ACC112 (cell line): ENCODE data around the gene TRPM2.

Experiments used
- H2AFZ ChIP-seq: fragments of 200-600 bp; sonication (generic); one replicate; pipeline ENCODE4 v1.6.0; 2017; ENCODE audit warnings: antibody characterized with exemption, low read length; ENCODE audit not compliant: unreplicated experiment
- H3K27ac ChIP-seq: fragments of 200-600 bp; sonication (generic); 2 replicates; pipeline ENCODE4 v1.5.1; 2014; ENCODE audit warnings: low read depth, mild to moderate bottlenecking, antibody characterized with exemption, low read length, moderate library complexity
- H3K27me3 ChIP-seq: fragments of 200-600 bp; sonication (generic); 2 replicates; pipeline ENCODE4 v1.6.1; 2014; ENCODE audit warnings: mild to moderate bottlenecking, antibody characterized with exemption, low read length, moderate library complexity, mixed read lengths; ENCODE audit not compliant: insufficient read depth
- H3K36me3 ChIP-seq: fragments of 200-600 bp; sonication (generic); 2 replicates; pipeline ENCODE4 v1.6.1; 2016; ENCODE audit warnings: mild to moderate bottlenecking, antibody characterized with exemption, low read length, moderate library complexity, mixed read lengths; ENCODE audit not compliant: insufficient read depth
- H3K4me1 ChIP-seq: fragments of 200-600 bp; sonication (generic); one replicate; pipeline ENCODE4 v1.6.1; 2016; ENCODE audit warnings: low read length, mixed read lengths; ENCODE audit not compliant: insufficient read depth, unreplicated experiment, control insufficient read depth
- H3K4me3 ChIP-seq: fragments of 200-600 bp; sonication (generic); 2 replicates; pipeline ENCODE4 v1.5.1; 2014; ENCODE audit warnings: mild to moderate bottlenecking, low read depth, low read length
- H3K79me2 ChIP-seq: fragments of 200-600 bp; sonication (generic); one replicate; pipeline ENCODE4 v1.6.0; 2016; ENCODE audit warnings: low read length; ENCODE audit not compliant: control insufficient read depth, unreplicated experiment, insufficient read depth

TRPM2 gene

GRCh38 chr21:44370027-44370735 is 16.8 kb downstream of the TRPM2 start:
- no peak overlapping the region for H3K27ac ChIP-seq
- no peaks in the 10 kb centered on the region for H3K36me3 ChIP-seq
- H3K79me2 ChIP-seq, result no peaks in the 10 kb centered on the region
- no peaks in the 10 kb centered on the region for H3K4me1 ChIP-seq
- H2AFZ ChIP-seq, result no peak overlapping the region
- no peak overlapping the region for H3K4me3 ChIP-seq
- 0 out of 2 replicates have a peak, but pooled peaks cover 6% of the 10 kb centered on the region for H3K27me3 ChIP-seq

- Histone ChIP-seq H3K27ac (no peak overlapping the region), H3K4me3 (no peak overlapping the region), H3K79me2 (no peaks in the 10 kb centered on the region), H3K27me3 (0 out of 2 replicates have a peak, but pooled peaks cover 6% of the 10 kb centered on the region), H3K4me1 (no peaks in the 10 kb centered on the region), H2AFZ (no peak overlapping the region), H3K36me3 (no peaks in the 10 kb centered on the region)
Measured at GRCh38 chr21:44370786-44371410, 17.5 kb downstream of the TRPM2 start.

GRCh38 chr21:44371596-44371995 is 18.2 kb downstream of the TRPM2 start:
- H3K36me3 ChIP-seq, result no peaks in the 10 kb centered on the region
- H3K4me3 ChIP-seq, result no peak overlapping the region
- H3K27ac ChIP-seq, result no peak overlapping the region
- no peaks in the 10 kb centered on the region for H3K4me1 ChIP-seq
- H2AFZ ChIP-seq, result no peak overlapping the region
- no peaks in the 10 kb centered on the region for H3K79me2 ChIP-seq
- H3K27me3 ChIP-seq, result 0 out of 2 replicates have a peak, but pooled peaks cover 9% of the 10 kb centered on the region

DNA sequence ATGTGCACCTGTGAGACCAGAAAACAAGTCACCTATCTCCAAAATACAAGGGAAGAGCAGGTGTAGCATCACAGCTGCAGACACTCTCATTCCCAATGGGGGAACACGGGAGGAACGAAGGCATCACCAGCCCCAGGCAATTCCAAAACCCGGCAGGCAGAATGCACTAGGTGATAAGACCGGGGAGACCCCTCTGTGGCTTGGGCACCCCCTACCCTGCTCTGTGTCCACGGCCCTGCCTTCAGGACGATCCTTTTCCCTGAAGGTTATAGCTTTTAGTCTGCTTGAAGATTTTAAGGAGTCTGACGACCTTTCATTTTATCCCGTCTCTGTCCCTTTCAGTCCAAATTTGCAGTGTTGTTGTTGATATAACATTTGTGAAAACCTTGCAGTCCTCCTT is 19.2 kb downstream of the TRPM2 start:
- no peak overlapping the region for H3K4me3 ChIP-seq
- H3K36me3 ChIP-seq, result no peaks in the 10 kb centered on the region
- H3K27ac ChIP-seq, result no peak overlapping the region
- H3K4me1 ChIP-seq, result no peaks in the 10 kb centered on the region
- peaks cover 11% of the 10 kb centered on the region for H3K27me3 ChIP-seq
- H3K79me2 ChIP-seq, result no peaks in the 10 kb centered on the region
- H2AFZ ChIP-seq, result no peak overlapping the region

DNA sequence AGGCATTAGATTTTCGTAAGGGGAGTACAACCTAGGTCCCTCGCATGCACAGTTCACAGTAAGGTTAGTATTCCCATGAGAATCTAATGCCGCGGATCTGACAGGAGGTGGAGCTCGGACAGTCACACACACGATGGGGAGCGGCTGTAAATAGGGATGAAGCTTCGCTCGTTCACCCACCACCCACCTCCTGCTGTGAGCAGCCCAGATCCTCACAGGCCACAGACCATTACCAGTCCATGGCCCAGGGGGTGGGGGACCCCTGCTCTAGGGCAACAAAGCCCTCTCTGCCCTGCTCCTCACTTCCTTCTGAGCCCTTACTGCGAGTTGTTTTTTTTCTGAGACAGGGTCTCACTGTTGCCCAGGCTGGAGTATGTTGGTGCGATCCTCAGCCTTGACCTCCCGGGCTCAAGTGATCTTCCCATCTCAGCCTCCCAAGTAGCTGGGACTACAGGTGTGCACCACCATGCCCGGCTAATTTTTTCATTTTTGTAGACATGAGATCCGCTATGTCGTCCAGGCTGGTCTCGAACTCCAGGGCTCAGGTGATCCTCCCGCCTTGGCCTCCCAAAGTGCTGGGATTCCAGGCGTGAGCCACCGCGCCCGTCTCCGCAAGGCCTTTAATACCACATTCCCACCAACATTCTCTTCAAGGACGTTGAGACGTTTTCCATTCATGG is 21.3 kb downstream of the TRPM2 start:
- H3K36me3 ChIP-seq, result no peaks in the 10 kb centered on the region

GRCh38 chr21:44375281-44375651 is 21.8 kb downstream of the TRPM2 start:
- no peaks in the 10 kb centered on the region for H3K36me3 ChIP-seq
- no peak overlapping the region for H3K27ac ChIP-seq

More for the DNA sequence above, 21.3 kb downstream of the TRPM2 start:
- H3K4me1 ChIP-seq, result no peaks in the 10 kb centered on the region
- no peak overlapping the region for H3K27ac ChIP-seq
- no peak overlapping the region for H3K4me3 ChIP-seq
- no peaks in the 10 kb centered on the region for H3K79me2 ChIP-seq
- H3K27me3 ChIP-seq, result peaks cover 22% of the 10 kb centered on the region
- no peak overlapping the region for H2AFZ ChIP-seq

GRCh38 chr21:44375761-44376241 is 22.4 kb downstream of the TRPM2 start:
- Histone ChIP-seq H3K36me3 (no peaks in the 10 kb centered on the region), H3K79me2 (no peaks in the 10 kb centered on the region), H3K4me3 (no peak overlapping the region), H3K27ac (no peak overlapping the region), H3K4me1 (no peaks in the 10 kb centered on the region), H2AFZ (no peak overlapping the region), H3K27me3 (peaks cover 27% of the 10 kb centered on the region)

More at GRCh38 chr21:44375281-44375651, 21.8 kb downstream of the TRPM2 start:
- Histone ChIP-seq H3K27me3 (peaks cover 22% of the 10 kb centered on the region), H3K4me1 (no peaks in the 10 kb centered on the region), H3K79me2 (no peaks in the 10 kb centered on the region), H3K4me3 (no peak overlapping the region), H2AFZ (no peak overlapping the region)

DNA sequence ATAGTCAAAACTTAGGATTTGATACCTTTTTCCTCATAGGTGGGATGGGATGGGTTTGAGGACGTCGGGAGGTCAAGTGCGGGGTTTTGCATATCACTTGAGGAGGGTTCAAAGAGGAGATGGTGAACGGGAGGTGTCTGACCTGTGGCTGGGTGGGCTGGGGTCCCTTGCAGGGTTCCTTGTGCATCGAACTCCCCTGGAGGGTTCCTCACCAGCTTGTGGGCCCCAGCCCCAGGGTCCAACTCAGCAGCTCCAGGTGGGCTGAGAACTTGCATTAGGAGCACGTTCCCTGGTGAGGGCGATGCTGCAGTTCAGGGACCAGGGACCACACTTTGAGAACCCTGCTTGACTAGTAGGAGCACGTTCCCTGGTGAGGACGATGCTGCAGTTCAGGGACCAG is 23.2 kb downstream of the TRPM2 start:
- peaks cover 31% of the 10 kb centered on the region for H3K27me3 ChIP-seq
- no peak overlapping the region for H2AFZ ChIP-seq
- no peak overlapping the region for H3K27ac ChIP-seq
- H3K4me3 ChIP-seq, result no peak overlapping the region
- no peaks in the 10 kb centered on the region for H3K79me2 ChIP-seq
- H3K4me1 ChIP-seq, result no peaks in the 10 kb centered on the region
- no peaks in the 10 kb centered on the region for H3K36me3 ChIP-seq

DNA sequence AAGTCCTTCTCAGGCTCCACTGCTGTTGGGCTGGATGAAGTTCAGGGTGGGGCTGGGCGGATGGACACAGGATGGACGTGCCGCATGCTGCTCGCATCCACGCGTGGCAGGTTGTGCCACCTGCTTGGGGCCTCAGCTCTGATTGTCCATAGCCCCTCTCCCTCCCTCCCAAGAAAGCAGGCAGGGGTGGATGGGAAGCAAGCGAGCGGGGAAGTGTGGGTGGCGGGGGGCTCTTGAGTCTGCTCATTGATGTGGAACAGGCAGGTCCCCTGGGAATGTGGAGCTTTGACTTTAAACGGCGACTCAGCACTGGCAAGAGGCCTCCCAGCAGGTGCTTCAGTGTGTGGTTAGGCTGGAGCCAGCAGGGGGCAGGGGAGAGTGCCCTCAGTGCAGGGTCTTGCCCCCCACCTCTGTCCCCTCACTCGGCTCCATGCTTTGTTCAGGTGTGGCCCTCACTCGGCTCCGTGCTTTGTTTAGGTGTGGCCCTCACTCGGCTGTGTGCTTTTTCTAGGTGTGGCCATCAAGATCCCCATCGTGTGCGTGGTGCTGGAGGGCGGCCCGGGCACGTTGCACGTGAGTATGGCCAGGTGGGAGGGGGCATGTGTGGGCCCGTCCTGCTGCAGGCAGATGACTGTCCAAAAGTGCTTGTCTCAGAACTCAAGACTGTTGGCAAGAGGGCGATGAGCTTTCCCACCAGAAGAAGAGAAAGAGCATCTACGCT is 23.9 kb downstream of the TRPM2 start:
- Histone ChIP-seq H3K27ac (no peak overlapping the region), H3K4me1 (no peaks in the 10 kb centered on the region), H3K4me3 (no peak overlapping the region), H3K79me2 (no peaks in the 10 kb centered on the region), H3K27me3 (peaks cover 31% of the 10 kb centered on the region), H2AFZ (no peak overlapping the region), H3K36me3 (no peaks in the 10 kb centered on the region)

- no peaks in the 10 kb centered on the region for H3K4me1 ChIP-seq
- no peak overlapping the region for H3K27ac ChIP-seq
- H2AFZ ChIP-seq, result no peak overlapping the region
- no peaks in the 10 kb centered on the region for H3K36me3 ChIP-seq
- H3K4me3 ChIP-seq, result no peak overlapping the region
- peaks cover 25% of the 10 kb centered on the region for H3K27me3 ChIP-seq
- no peaks in the 10 kb centered on the region for H3K79me2 ChIP-seq
Measured at GRCh38 chr21:44377922-44378645, 24.7 kb downstream of the TRPM2 start.
